ENCODE measurements around the gene R3HDML.

DNA sequence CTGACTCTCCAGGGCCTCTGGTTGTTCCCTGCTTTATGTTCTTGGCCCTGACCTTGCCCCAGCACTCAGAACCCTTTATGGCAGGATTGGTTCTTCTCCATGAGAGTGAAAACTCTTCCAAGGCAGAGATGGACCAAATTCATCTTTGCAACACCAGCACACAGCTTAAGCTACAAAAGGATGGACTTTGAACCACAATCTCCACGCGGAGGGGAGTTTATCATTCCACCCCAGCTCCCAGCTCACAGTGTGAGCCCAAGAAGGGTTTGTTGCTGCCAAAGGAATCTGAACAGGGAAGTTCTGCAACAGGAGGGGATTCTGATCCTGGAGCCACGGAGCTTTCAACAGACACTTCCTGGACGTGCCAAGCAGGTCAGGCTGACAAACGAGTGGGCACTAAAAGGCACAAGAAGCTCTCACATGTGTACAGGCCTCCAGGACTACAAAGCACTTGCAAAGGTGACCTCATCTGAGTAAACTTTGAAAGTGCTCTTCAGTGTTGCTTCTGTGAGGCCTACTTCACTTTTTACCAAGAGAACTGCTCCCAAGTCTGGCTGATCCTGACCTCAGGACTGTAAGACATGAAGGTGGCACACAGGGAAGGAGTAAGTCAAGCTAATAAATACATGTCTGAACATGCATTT lies 34.7 kb upstream of the R3HDML start:
- TF ChIP-seq, protein P1, sequence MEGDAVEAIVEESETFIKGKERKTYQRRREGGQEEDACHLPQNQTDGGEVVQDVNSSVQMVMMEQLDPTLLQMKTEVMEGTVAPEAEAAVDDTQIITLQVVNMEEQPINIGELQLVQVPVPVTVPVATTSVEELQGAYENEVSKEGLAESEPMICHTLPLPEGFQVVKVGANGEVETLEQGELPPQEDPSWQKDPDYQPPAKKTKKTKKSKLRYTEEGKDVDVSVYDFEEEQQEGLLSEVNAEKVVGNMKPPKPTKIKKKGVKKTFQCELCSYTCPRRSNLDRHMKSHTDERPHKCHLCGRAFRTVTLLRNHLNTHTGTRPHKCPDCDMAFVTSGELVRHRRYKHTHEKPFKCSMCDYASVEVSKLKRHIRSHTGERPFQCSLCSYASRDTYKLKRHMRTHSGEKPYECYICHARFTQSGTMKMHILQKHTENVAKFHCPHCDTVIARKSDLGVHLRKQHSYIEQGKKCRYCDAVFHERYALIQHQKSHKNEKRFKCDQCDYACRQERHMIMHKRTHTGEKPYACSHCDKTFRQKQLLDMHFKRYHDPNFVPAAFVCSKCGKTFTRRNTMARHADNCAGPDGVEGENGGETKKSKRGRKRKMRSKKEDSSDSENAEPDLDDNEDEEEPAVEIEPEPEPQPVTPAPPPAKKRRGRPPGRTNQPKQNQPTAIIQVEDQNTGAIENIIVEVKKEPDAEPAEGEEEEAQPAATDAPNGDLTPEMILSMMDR (IDR thresholded peaks at IDR 0.05), result no peak
- no peak for TF ChIP-seq POLR2A (IDR thresholded peaks at IDR 0.05)
